GM12891 (cell line): Measurements from ENCODE around the gene SLC25A26.
"Not testable (repeated sequence)": the region's sequence is repeated elsewhere in the genome, so short reads cannot be mapped to it uniquely, and the experiment has no call there.

Experiments
- DNase-seq: peaks from one replicate; pipeline ENCODE4 v3.0.0; 2011; ENCODE audit warnings: low spot score; ENCODE audit not compliant: insufficient read length
- FAIRE-seq: peaks from 2 replicates; lab custom pipeline; 2011; peaks lifted over from hg19 to GRCh38; lab: Jason Lieb, UNC
- PAX5 ChIP-seq: IDR thresholded peaks from 2 replicates; pipeline ENCODE4 v1.6.1; 2011; ENCODE audit warnings: low read length, moderate library complexity, mild to moderate bottlenecking; ENCODE audit not compliant: insufficient read depth, severe bottlenecking
- POLR2A ChIP-seq: IDR thresholded peaks from 2 replicates; pipeline ENCODE4 v1.6.1; 2011; ENCODE audit warnings: low read depth, low read length, control low read depth
- POLR2AphosphoS5 ChIP-seq: IDR thresholded peaks from 2 replicates; pipeline ENCODE4 v1.6.1; 2011; ENCODE audit warnings: low read depth, low read length, control low read depth
- POU2F2 ChIP-seq: IDR thresholded peaks from 2 replicates; pipeline ENCODE4 v1.6.1; 2011; ENCODE audit warnings: low read depth, mild to moderate bottlenecking, control low read depth, low read length, moderate library complexity
- SPI1 ChIP-seq: IDR thresholded peaks from 2 replicates; pipeline ENCODE4 v1.6.1; 2011; ENCODE audit warnings: low read depth, low read length, control low read depth
- TAF1 ChIP-seq: IDR thresholded peaks from 2 replicates; pipeline ENCODE4 v1.6.1; 2011; ENCODE audit warnings: low read depth, low read length, control low read depth

Gene SLC25A26

GRCh38 chr3:66276705-66277274 is 56.0 kb downstream of the SLC25A26 start:
- no peak for DNase-seq
- FAIRE-seq, result no peak
- TF ChIP-seq TAF1 (no peak), SPI1 (no peak), POLR2A (no peak), POLR2AphosphoS5 (no peak), POU2F2 (no peak), PAX5 (no peak)

- no peak for TF ChIP-seq SPI1
- TF ChIP-seq POLR2AphosphoS5, result no peak
- TF ChIP-seq POLR2A, result no peak
- TF ChIP-seq TAF1, result no peak
- TF ChIP-seq PAX5, result no peak
- TF ChIP-seq POU2F2, result no peak
- FAIRE-seq, result no peak
- no peak for DNase-seq
These were observed 58.4 kb downstream of the SLC25A26 start for GRCh38 chr3:66279168-66279567.

GRCh38 chr3:66280304-66280703 is 59.5 kb downstream of the SLC25A26 start:
- no peak for TF ChIP-seq POU2F2
- TF ChIP-seq TAF1, result no peak
- no peak for TF ChIP-seq POLR2A
- no peak for TF ChIP-seq SPI1
- no peak for TF ChIP-seq POLR2AphosphoS5
- TF ChIP-seq PAX5, result no peak
- FAIRE-seq, result no peak
- no peak for DNase-seq

- FAIRE-seq, DNase-seq: not testable (repeated sequence)
These were observed 71.1 kb downstream of the SLC25A26 start for GRCh38 chr3:66291922-66292321.

GRCh38 chr3:66297260-66297873 is 76.6 kb downstream of the SLC25A26 start:
- TF ChIP-seq SPI1 (no peak), POLR2AphosphoS5 (no peak)
- DNase-seq, result no peak
- no peak for FAIRE-seq

GRCh38 chr3:66297900-66298299 is 77.1 kb downstream of the SLC25A26 start:
- no peak for FAIRE-seq
- TF ChIP-seq PAX5 (no peak), TAF1 (no peak), POLR2A (no peak), POLR2AphosphoS5 (no peak), SPI1 (no peak), POU2F2 (no peak)
- no peak for DNase-seq

GRCh38 chr3:66298591-66298990 is 77.8 kb downstream of the SLC25A26 start:
- no peak for TF ChIP-seq TAF1
- TF ChIP-seq PAX5, result no peak
- no peak for TF ChIP-seq POLR2AphosphoS5
- DNase-seq (no peak), FAIRE-seq (peak; percentile 79)

- FAIRE-seq, result peak; percentile 52
- DNase-seq, result not testable (repeated sequence)
These were observed 78.3 kb downstream of the SLC25A26 start for GRCh38 chr3:66299085-66299484.

- FAIRE-seq (no peak), DNase-seq (no peak)
- no peak for TF ChIP-seq POU2F2
- no peak for TF ChIP-seq TAF1
- no peak for TF ChIP-seq POLR2A
- no peak for TF ChIP-seq POLR2AphosphoS5
- TF ChIP-seq SPI1, result no peak
- TF ChIP-seq PAX5, result no peak
These were observed 79.1 kb downstream of the SLC25A26 start for GRCh38 chr3:66299891-66300290.

GRCh38 chr3:66302288-66302687 is 81.5 kb downstream of the SLC25A26 start:
- TF ChIP-seq SPI1 (peak; percentile 53), POLR2A (no peak), POLR2AphosphoS5 (no peak), POU2F2 (no peak)
- DNase-seq (no peak), FAIRE-seq (peak; percentile 63)
